CD4-positive, alpha-beta T cell treated with Interleukin-1 beta for 1 hour (primary cell): Measurements from ENCODE around the gene PTPRN.
A peak's percentile ranks its signal among the peaks of the same experiment; 100 is the strongest.
"Not testable (repeated sequence)": the region's sequence is repeated elsewhere in the genome, so short reads cannot be mapped to it uniquely, and the experiment has no call there.

ENCODE experiments used
- DNase-seq, 2 donors: peaks; one replicate each; pipeline ENCODE4 v3.0.0-alpha.2; 2020 to 2022

PTPRN gene

DNA sequence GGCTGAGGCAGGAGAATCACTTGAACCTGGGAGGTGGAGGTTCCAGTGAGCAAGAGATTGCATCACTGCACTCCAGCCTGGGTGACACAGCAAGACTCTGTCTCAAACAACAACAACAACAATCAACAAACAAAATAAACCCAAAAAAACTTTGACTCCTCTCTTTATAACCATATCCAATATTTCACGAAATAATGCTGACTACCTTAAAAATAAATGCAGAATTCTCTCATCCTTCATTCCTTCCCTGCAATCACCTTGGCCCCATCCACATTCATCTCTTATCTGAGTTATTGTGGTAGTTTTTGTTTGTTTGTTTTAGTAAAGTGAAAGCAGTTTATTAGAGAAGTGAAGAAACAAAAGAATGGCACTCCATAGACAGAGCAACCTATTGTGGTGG lies 3.2 kb downstream of the PTPRN start:
- DNase-seq: no peak

DNA sequence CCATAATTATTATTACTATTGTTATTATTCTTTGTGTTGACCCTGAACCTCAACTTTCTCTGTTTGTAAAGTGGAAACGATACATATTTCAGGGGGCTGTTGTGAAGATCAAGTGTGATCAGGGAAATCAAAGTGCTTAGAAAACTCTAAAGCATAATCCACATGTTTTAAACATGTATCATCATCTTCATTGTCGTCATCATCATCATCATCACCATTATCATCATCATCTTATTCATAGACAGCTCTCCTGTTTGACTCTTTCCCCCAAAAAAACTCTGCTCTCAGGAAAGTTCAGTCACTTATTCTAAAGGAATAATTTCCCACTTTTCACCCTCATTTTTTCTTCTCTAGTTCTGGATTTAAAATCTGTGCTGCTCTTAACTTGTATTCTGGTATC lies 5.0 kb downstream of the PTPRN start:
- DNase-seq: no peak

DNA sequence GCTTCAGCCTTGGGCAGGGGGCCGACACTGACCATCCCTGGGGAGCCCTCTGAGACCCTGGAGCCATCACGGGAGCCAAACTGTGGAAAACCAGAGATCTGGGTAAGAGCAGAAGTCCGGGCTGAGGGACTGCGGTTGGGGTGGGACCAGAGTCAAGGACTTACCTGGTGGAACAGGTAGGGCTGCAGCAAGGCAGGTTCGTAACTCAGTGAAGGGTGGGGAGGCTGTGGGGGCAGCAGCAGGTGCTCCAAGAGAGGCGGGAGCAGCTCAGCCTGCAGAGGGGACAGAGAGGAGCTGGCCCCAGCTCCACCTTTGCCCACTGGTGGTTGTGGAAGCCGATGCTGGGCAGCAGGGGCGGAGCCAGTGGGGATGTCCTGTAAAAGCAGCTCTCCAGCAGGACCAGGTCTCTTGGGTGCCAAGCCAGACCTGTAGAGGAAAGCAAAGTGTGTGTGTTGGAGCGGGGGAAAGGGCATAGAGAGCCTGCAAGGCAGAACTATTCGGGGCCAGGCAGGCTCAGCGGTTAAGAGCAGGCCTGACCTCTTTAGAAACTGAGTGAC lies 6.7 kb downstream of the PTPRN start:
- no peak for DNase-seq

DNA sequence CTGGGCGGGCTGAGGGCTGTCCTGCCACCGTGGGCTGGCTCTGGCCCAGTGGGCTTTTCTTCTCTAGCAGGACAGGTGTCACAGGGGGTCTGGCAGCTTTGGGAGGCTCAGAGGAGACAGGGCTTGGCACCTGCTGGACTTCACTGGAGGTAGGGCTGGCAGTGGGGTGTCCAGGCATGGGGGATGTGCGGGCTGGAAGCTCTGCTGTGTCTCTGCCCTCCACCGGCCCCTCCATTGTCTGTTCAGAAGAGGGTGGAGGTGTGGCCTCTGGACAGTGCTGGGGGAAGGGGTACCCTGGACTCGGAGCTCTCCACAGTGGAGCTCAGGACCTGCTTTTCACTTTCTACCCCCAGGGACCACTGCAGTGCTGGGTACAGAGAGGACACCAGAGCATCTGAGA lies 9.2 kb downstream of the PTPRN start:
- DNase-seq: no peak

DNA sequence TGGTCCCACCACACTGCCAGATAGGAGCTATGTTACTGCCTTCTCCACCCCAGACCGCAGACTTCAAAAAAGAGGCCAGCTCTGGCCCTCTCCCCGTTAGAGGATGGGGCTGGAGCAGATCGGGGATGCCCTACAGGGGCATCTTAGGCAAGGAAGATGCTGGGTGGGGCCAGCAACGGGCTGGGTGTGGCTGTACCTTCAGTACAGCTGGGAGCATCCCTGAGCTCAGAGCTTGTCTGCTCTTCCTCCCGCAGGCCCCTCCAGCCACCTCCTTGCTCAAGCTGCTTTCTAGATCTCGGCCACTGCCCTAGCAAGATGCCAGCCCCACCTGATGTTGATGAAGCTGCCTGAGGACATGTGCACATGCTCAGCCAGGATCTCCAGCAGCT lies 9.8 kb downstream of the PTPRN start:
- no peak for DNase-seq

DNA sequence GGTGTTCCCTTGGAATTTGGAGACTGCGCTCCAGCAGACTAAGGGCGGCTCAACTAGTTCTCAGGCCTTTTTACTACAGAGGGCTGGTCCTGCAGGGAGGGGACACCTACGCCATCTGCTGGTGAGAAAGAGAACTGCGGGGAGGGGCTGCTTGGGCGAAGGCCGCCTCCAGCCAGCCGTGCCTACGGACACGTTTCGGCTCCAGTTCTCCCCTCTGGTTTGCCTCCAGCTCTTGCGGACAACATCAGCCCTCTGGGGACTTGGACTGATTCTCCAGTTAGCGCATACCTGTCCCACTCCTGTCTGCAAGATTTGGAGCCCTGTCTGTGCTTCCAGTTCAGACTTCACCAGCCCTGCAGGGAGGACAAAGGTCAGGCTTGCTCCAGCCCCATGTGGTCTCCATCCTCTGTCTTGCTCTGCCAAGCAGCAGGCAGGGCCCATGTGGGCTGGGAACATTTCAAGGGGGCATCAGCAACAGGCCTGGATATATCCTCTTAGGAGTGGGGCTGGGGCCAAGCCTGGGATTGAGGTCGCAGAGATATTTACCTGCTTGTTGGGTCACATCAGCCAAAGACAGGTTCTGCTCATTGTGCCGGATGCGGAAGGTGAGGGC lies 10.3 kb downstream of the PTPRN start:
- peak; percentile 84 to 88 for DNase-seq

DNA sequence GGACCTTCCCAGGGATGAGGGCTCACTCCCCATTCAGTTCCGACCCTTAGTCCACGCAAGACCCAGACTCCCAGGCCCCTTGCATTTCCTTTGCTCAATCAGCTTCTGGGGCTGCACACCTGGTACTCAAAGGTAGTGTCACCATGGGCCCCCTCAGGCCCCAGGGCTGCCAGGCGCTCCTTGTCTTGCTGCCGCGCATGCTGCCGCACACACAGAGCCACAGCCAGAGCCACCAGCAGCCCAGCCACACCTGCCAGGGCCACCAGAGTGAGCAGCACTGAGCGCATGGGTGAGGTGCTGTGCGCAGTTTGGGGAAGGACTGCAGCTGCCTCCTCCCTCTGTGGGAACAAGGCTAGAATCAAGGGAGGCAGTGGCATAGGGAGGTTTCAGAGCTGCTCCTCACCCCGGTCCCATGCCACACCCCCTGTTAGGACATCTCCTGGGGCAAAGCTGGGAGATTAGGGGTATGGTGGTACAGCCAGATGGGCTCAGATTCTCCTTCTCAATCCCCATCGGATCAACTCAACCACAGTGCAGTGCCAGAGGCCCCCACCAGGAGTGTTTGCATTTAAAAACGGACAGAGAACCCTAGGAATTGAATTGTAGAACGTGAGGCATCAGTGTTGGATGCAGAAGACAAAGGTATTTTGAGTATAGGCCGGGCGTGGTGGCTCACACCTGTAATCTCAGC lies 11.3 kb downstream of the PTPRN start:
- no peak for DNase-seq

DNA sequence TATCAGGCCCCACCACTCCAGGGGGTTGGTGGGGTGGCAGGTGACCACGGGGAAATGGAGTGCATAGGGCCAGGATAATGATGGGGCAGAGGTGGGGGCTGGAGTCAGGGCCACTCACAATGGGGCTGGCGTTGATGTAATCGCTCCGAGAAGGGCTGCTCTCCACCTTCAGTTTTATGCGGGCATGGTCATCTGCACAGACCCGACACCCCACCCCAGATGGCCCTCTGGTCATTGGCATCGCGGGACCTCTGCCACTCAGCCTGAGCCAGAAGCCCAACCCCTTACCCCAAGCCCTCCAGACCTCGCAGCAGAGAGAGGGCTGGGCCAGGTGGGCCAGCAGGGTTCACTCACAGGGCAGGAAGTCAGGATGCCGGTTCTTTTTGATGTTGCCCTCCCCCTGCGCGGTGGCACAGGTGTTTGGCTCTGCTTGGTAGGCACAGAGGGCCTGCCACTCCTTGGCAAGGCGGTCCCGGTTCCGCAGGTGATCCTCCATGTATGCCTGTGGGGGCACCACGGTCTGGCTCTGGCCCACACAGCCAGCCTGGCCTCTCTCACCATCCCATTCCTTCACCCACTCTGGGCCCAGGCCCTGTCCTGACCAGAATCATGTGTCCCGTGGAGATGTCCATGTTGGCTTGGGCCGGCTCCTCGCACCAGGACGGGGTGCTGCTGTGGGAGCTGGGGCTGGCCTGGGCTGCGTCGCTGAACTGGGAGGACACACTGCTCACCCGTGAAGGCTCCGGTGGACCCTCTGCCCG lies 12.4 kb downstream of the PTPRN start:
- no peak for DNase-seq

DNA sequence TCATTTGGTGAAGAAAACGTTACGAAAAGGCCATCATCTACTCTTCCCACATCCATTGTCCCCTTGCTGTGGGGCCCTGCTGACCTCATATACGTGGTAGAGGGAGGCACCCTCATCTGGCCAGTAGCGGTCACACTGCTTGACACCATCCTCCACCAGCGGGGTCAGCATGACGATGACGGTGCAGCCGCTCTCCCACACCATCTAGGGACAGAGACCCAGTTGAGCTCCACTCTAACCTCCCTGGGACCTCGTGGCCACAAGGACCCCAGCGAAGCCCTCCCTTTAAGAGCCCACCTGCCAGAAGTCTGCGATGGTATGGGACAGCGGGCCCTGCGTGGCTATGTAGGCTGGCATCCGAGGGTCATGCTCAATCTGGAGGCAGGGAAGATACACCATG lies 13.1 kb downstream of the PTPRN start:
- DNase-seq: no peak

DNA sequence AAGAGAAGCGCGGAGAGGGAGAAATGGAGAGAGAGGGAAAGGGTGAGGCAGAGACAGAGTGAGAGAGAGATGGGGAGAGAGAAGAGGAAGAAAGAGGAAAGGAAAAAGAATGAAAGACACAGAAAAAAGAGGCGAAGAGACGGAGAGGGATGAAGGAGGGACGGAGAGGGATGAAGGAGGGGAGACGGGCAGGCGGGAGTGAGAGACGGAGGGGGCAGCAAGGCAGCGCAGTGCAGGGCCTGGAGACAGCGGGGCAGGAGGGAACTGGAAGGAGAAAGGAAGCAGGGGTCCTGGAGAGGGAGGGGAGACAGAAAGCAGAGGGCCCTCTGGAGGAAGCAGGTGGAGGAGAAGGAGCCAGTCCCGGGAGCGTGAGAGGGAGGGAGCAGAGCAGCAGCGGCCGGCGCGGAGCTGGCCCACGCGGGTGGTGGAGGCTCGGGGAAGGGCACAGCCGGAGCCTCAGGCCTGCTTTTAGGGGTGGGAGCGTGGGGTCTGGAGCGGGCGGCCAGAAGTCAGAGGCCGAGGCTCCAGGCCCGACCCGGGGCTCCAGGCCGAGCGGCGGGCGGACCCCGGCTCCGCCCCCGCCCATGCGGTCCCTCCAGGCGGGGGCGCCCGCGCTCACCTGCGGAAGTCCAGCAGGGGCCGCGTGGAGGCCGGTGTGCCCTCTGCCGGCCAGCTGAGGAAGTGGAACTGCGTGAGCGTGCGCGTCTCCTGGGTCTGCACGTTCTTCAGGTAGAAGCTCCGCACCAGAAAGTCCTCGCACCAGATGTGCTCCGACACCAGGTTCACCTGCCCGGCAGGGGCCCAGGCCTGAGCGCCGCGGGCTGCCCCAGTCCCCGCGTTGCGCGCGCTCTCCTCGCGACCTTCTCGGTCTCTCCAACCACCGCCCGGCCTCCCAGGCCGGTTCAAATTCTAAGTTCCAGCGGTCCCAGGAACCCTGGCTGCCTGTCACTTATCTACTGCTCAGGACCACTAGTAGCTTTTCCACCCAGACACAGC lies 14.5 kb downstream of the PTPRN start:
- DNase-seq: peak; percentile 91 to 92

DNA sequence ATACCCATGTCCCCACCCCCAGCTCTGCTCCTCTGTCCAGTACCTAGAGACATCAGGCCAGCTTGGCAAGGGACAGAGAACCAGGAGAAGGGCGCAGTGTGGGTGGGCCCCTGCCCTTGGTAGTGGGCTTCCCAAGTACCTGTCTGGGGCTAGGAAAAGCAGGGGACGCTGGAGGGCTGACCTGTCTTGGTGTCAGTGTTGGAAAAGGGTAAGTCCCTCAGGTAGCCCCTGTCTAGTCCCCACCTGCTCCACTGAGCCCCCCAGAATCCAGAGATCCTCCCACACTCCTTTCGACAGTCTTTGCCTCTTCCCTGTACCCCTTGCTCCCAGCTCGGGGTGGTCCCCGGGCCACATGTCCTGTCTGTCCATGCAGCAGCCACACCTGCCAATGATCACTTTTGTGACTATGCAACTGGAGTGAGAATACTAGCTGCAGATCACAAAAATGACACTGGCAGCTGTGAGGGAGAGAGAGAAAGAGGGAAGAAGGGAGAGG lies 15.4 kb downstream of the PTPRN start:
- no peak for DNase-seq

DNA sequence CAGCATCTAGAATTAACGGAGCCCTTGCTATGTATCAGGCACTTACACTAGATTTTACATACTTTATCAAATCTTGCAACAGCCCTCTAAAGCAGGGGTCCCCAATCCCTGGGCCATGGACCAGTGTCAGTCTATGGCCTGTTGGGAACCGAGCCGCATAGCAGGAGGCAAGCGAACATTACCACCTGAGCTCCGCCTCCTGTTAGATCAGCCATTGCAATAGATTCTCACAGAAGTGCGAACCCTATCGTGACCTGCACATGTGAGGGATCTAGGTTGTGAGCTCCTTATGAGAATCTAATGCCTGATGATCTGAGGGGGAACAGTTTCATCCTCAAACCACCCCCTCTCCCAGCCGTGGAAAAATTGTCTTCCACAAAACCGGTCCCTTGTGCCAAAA lies 16.6 kb downstream of the PTPRN start:
- no peak for DNase-seq

DNA sequence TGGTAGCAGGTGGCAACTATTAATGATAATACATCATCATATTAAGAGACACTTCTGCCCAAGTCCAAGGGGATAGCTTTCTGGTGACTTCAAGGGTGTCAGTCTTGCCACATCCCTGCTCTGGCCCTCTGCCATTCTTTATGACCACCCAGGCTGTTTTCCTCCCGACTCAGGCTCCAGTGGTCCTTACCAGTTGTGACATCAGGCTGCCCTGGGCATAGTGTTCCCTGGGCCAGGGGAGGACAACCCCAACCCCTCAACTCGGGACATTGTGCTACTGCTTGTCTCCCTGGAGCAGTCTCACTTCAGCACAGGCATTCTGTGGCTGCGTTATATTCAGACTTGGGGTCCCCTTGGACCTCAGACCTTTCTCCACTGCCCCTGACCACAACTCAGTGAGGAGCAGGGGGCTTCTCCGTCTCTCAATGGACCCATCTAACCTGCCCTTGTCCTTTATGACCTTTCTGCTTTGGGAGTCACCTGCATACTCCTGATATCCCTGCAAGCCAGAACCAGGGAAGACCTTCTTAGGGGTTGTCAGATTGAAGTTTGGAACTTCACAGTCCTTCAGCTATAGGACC lies 17.2 kb downstream of the PTPRN start:
- no peak for DNase-seq

DNA sequence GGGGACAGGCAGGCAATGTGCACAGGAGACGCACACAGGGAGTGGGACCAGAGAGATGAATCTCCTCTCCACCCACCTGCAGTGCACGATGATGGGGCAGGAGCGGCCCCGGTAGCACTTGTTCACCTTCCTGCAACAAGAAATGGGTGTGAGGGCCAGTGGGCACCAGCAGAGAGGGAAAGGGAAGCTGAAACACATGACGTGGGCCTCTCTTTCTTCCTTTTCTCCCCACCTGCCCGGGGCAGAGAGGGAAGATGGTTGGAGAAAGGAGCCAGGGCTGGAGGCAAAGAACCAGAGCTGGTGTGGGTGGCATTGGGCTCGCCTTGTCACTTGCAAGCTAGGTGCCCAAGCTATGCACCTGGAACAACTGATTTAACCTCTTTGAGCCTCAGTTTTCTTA lies 17.8 kb downstream of the PTPRN start:
- DNase-seq: no peak

DNA sequence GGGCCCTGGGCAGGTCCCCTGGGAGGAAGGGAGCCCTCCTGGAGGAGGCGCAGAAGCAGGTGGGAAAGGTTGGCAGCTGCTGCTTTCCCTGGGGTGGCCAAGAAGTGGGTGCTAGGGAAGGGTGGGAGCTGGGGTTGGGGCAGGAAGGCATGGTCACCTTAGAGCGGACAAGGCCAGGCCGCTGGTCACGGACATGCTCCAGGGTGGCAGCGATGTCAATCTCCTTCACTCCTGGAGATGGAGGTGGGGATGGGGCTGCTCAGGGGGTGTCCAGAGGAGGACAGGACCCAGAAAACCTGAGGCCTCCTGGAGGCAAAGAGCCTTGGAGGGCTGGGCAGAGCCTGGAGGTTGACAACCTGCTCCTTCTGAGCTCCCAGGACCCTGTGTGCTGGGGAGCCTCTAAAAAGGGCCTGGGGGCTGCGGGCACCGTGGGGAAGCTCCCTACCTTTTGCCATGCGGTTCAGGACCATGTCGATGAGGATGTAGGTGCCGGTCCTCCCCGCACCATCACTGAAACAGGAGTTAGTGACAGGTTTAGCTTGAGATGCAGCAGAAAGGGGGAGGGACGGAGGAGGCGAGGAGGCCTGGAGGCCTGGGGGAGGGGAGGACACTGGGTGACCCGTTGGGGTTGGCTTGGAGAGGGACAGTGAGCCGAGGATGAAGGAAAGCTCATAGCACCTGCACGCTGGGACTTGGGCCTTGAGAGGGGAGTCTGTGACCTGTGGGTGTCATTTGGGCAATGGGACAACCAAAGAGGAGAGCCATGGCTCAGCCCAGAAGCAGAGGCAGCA lies 18.6 kb downstream of the PTPRN start:
- no peak for DNase-seq

DNA sequence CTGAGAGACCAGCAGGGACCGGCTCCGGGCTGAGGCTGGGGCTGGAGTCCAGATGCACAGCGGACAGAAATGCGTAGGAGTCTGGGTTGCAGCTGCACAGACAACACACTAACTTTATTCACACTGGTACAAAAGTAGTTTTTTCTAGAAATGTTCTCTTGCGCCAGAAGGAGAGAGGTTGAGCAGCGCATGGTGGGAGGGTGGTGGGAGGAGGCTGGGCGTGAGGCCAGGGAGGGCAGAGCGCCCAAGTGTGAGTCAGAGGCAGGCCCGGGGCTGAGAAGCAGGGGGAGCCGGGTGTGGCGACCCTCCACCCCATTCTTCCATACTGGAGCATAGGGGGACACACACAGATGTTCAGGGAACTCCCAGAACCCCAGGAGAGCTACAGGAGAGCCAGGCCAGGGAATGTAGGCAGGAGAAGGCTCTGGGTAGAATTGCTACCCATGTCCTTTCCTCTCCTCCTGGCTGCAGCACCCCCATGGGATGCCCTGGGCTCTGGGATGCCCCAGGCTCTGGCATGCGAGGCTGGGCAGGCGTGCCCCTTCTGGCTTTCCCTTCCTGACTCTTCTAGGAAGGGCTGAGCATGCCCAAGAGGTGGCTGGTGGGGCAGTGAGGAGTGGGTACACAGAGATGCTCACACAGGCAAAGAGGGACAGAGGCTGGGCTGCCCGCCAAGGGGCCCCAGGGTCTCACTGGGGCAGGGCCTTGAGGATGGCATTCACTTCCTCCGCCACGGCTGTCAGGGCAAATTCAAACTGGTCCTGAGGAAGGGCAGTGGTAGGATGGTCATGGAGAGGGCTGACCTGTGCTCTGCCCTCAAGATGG lies 19.5 kb downstream of the PTPRN start:
- no peak for DNase-seq

DNA sequence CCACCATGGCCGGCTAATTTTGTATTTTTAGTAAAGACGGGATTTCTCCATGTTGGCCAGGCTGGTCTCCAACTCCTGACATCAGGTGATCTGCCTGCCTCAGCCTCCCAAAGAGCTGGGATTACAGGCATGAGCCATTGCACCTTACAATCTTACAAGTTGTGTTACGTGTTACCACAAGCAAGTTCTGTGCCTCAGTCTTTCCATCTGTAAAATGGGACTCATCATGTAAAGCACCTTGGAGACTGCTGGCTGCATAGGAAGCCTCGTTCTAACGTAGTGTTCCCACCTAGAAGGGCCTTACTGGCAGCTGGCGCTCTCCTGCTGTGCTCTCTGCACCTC lies 20.0 kb downstream of the PTPRN start:
- DNase-seq: no peak

DNA sequence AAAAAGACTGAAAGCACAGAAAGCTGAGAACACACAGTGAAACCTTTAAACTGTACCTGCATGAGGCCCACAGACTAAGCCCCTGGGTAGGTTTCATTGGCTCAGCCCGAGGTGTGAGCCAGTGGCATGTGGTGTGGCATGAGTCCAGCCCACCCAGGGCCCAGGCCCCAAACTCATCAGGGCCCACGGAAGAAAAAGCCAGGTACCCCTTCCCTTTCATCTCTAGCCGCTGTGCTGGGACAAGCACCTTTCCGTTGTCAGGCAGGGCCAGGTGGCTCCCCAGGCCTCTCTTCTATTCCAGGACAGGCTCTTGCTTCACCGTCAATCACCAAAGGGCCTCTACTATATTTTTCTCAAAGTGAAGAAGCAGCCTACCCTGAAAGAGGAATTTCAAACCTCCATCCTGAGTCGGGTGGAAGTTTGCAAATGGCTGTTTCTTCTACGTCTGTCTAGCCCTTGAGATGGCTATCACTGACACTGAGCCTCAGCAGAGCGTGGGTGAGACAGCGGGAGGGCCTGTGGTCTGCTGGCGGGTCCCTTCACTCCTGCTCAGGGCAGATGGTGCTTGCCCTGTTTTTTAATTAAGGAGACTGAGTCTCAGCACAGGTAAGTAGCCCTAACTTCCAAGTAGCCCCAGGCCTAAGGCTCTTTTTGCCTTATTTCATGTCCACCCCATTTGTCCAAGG lies 21.5 kb downstream of the PTPRN start:
- no peak for DNase-seq

DNA sequence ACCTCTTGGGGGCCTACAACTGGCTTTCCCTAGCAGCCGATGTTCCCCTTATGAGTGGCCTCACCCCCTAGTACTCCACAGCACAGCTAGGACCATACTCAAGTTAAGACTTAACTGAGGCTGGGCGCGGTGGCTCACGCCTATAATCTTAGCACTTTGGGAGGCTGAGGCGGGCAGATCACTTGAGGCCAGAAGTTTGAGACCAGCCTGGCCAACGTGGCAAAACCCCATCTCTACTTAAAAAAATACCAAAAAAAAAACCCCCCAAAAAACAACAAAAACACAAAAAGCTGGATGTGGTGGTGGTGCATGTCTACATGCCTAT lies 22.1 kb downstream of the PTPRN start:
- not testable (repeated sequence) for DNase-seq
